NCI-H146 treated with DMSO at 0.1 percent for 48 hours (cell line): ENCODE measurements around the gene RNF34.
A peak's percentile ranks its signal among the peaks of the same experiment; 100 is the strongest.

Experiments
- DNase-seq: peaks from one replicate; lab custom pipeline; 2025; ENCODE audit not compliant: unreplicated experiment; lab: John Stamatoyannopoulos, UW

Gene RNF34

DNA sequence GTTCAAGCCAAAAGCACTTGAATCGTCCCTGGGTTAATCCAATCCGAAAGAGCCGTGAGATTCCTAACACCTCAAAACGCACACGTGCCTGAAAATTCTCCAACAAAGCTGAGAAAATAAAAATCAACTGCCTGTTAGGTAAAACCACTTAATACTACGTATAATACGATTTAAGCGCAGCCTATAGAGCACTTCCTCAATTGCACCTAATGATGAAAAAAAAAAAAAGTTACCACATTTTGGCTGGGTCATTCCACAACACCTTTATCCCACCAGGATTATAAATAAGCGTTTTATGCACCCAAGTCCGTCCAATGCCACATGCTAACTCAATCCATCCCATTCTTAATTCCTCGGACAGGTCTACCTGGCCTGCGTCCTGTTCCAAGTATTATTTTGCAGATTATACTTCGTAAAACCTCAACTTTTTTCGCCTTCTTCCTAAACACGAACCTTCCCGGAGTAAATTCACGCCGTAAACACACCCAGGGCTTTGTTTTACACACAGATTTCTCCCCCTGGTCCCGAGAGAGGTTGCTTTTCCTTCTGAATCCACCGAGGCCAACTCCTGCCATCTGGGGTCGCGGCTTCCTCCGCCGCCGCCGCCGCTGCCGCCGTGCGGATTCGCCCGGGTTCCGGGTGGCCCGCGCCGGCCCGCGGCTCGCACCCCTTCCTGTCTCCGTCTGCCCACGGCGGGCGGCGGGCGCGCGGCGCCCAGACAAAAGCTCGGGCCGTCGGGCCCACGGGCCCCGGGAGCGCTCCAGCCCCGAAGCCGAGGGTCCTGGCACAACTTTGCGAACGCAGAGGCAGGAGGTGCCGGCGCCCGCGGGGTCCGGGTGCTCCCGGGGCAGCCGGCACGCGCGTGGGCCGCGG lies 66.2 kb downstream of the RNF34 start:
- DNase-seq: no peak

GRCh38 chr12:121466794-121467637 lies 67.1 kb downstream of the RNF34 start:
- DNase-seq: peak; percentile 76

DNA sequence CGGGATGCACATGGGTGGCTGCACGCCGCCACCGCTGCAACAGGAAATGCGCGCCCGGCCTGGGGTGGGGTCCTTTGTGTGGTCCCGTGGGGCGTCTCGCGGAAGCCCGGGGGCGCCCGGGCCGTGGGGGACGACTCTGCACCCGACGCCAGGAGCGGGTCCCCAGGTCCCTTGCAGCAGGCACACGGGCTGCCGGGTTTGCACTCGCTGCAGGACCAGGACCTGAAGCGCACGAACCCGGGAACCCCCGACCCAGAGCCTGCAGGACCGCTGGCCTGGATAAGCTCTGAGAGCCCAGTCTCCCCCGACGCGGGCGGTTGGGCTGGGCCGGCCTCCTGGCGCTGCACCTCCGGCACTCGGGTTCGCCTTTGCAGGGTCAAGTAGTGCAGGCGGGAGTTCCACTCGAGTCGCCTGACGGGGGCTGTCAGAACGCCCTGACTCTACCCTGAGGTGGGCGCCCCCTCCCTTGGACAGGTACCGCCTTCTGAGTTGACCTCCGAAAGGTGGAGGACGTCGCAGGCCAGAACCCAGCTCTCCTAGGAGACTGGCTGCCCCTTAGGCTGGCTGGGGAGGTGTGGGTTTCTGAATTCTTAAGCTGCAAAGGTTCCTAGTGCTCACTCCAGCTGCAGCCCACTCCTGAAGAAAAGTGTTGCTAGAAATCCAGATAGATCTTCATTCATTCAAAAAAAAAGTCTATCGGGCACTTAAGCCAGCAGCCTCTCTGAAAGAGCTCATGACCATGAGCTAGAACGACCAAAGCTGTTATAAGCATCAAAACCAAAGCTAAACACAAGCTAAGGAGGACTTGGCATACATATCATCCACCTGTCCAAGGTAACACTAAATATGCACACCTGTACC lies 68.0 kb downstream of the RNF34 start:
- peak; percentile 7 for DNase-seq

GRCh38 chr12:121468499-121468801 lies 68.5 kb downstream of the RNF34 start:
- DNase-seq: no peak

DNA sequence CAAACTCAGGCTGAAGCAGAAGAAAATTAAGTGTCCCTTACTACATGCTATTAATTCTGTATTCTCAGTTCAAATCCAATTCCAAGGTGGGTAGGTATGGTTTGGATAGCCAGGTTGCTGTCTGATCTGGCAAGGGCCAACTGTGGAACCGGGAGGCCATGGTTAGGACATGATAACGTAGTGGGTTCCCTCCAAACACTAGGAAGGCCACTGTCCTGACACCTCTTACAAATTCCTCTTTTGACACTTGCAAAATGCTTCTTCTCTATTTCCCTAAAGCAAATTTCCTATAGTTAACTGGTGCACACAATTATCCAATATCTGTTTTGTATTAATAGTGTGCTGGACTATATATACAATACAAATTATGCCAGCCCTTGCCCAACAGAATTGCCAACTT lies 70.8 kb downstream of the RNF34 start:
- no peak for DNase-seq

DNA sequence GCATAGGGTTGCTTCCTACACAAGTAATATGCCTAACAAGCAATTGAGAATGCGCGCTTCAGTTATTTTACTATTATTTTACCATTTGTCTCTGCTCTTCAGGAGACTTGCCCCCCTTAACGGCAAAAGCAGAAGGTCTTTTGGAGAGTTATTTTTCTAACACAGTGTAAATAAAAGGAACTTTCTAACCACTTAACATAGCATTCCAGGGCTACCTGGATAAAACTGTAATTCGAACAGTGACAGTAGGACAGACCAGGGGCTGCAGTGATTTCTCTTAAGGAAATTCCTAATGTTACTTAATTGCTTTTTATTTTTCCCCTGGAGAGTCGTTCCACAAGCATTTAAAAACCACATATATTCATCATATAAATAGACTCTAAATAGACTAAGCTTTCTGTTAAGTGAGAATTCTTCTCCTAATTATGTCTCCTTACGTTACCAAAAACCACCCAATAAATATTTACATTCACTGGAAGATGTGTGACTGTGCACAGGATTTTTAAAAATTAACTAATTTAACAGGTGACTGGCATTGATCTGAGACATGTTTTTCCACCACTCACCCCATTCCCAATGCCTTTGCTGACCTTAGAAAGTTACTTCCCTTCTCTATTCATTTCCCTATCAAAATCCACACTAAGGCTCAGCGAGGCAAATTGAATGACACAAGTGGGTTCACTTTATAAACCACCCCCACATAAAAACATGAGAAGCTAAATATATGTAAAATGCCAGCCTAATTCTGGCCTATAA lies 72.4 kb downstream of the RNF34 start:
- DNase-seq: no peak
